Measurements from ENCODE around the gene CCDC92B. TPM values are rescaled to one million over a fixed set of nuclear protein-coding genes. Genes with fewer than 3 reads are reported as not detected.

Gene CCDC92B
- total RNA-seq, 1 donor from 2014 or later = 0.27 TPM

GRCh38 chr17:2780256-2780655 lies 30.8 kb upstream of the CCDC92B start:
- intact Hi-C loops (cut with DNase I) = no loop called here
- DNase-seq (ENCODE audit: low spot score) (no peak), ATAC-seq (no peak)

GRCh38 chr17:2779545-2779944 lies 30.1 kb upstream of the CCDC92B start:
- intact Hi-C loops (cut with DNase I) = no loop called here
- no peak for ATAC-seq
- no peak for DNase-seq (ENCODE audit: low spot score)

DNA sequence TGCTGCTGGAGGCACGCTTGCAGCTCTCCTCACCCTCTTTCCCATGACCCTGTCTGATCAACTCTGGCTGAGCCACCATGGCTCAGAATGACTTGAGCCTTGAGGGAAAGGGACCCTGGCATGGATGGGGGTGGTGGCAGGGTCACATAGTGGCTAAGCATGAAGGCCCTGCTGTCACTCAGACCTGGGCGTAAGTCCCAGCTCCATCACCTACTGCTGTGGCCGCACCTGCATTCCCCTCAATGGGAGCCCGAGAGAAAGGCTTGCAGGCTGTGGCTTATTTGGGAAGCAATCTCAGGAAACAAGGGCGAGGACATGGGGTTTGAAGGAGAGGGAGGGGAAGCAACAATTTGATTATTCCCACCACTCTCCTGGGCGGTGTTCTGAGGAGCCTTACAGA lies 29.0 kb upstream of the CCDC92B start:
- intact Hi-C loops (cut with DNase I) = no loop called here
- no peak for DNase-seq (ENCODE audit: low spot score)
- ATAC-seq = no peak

DNA sequence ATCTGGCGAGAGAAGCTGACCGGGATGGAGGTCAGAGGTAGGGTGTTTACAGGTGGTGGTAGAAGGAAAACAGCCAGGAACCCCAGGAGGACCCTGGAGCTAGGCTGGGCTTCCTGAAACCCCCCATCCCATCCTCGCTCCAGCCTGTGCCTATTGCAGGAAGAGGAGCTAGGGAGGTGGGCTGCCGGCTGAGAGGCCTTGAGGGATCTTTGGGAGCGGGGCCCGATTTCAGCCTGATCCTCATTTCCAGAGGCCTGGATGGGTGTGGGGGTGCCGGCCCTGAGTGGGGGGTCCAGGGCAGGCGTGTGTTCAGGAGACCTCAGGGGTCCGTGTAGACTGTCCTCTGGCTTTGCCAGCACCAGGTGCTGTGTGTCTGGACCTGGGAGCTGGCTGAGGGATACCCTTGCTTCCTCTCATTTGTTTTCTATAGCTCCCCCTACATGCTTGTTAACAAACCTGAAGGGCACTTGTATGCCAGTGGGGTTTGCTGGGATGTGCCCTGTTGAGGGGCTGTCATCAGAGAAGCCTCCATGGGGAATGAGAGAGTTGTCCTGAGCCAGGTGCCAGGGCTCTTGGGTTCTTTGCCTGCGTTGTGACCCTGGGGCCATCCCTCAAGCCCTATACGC lies 27.9 kb upstream of the CCDC92B start:
- DNase-seq (ENCODE audit: low spot score) = no peak
- intact Hi-C loops (cut with DNase I) = no loop called here
- no peak for ATAC-seq

GRCh38 chr17:2776589-2777241 lies 27.3 kb upstream of the CCDC92B start:
- DNase-seq (ENCODE audit: low spot score) = no peak
- intact Hi-C loops (cut with DNase I) = no loop called here
- ATAC-seq = no peak

- ATAC-seq = no peak
Observed at GRCh38 chr17:2775206-2775605, 25.8 kb upstream of the CCDC92B start.

DNA sequence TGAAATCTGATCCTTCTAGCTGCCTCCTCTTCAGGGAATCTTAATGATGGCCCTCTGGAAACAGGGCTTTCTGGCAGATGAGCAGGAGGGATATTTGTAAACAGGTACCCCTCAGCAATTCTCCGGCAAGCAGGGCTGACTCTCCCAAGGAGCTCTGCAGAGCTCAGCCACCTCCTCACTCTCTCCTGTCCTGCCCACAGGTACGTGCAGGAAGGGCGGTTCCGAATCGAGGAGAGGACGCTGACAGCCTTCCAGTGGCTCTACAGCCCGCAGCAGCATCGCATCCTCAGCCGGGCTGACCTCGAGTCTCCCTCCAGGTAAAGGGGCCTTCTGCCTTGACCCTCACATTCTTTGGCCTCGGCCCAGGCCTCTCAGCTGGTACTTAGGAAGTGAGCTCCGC lies 20.7 kb upstream of the CCDC92B start:
- ATAC-seq = no peak
- intact Hi-C loops (cut with DNase I) = no loop called here
- no peak for DNase-seq (ENCODE audit: low spot score)

More at GRCh38 chr17:2775206-2775605, 25.8 kb upstream of the CCDC92B start:
- DNase-seq (ENCODE audit: low spot score) = no peak
- intact Hi-C loops (cut with DNase I) = no loop called here

- ATAC-seq (no peak), DNase-seq (ENCODE audit: low spot score) (no peak)
- intact Hi-C loops (cut with DNase I) = no loop called here
Observed at GRCh38 chr17:2758870-2759269, 9.4 kb upstream of the CCDC92B start.

- no peak for DNase-seq (ENCODE audit: low spot score)
- intact Hi-C loops (cut with DNase I) = no loop called here
- ATAC-seq = no peak
Observed at GRCh38 chr17:2755891-2756724, 6.7 kb upstream of the CCDC92B start.

DNA sequence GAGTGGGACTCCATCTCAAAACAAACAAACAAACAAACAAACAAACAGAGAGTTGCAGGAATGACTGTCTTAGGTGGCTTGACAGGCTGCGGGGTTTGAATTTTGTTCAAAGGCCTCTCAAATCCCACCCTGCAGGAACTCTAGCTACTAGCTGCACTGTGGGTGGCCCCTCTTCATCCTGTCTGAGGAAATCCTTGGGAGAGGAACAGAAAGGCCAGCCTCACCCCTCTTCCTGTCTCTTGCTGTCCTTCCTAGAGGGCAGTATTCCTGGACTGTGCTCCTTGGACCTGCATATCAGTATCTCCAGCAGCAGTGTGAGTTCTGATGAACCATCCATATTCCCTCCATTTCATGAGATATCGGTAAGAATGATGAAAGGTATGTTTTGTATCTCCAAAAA lies 2.0 kb upstream of the CCDC92B start:
- DNase-seq (ENCODE audit: low spot score) (no peak), ATAC-seq (no peak)
- intact Hi-C loops (cut with DNase I) = no loop called here

DNA sequence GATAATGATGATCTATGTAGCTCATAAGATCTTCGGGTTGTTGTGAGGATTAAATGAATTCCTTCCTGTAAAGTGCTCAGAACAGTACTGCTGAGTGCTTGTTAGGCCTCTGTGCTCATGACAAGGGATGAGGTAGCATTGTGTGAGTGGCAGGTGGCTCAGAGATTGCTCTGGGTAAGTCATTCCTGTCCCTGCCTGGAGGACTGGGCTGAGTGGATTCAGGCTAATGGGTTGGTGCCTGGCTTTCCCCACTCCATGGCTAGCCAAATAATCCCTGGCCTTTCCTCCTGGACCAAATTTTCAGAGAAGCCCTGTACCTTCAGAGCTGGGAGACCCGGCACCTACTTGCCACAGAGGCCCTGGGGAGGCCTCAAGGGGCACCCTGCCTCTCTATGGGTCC lies 1.3 kb upstream of the CCDC92B start:
- ATAC-seq = no peak
- intact Hi-C loops (cut with DNase I) = no loop called here

GRCh38 chr17:2749784-2750181 lies 331 bp upstream of the CCDC92B start:
- intact Hi-C loops (cut with DNase I) = no loop called here
- ATAC-seq (peak; percentile 91), DNase-seq (ENCODE audit: low spot score) (peak; percentile 84)

More for the DNA sequence above, 1.3 kb upstream of the CCDC92B start:
- DNase-seq (ENCODE audit: low spot score) = no peak

DNA sequence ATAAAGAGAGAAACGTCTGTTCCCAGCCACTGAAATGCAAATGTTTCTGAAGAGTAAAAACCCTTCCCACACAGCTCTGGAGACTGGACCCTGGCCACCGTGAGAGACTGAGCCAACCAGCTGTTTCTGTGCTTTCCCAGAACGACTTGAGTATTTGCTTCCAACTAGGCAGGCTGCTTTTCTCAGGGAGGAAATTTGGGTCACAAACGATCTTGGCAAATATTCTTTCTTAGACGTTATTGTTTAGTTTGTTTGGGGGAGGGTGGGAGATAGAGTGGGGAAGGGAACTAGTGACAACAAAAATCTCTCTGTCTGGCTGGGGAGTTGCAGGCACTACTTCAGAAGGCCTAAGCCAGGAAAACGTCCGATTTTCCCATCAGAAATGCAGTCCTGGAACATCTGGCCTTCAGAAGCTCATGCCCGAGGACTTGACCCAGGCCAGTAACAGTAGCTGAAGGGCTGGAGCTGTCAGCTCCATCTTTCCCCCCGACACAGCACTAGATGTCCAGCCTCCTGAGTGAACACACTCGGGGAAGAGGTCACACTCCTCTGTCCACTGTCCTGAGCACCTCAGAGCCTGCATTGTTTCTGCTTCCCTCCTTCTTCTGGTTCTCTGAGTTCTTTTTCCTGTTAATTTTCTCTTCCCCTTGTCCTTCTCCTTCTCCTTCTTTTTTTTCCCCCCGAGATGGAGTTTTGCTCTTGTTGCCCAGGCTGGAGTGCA lies 4.0 kb downstream of the CCDC92B start:
- ATAC-seq (no peak), DNase-seq (ENCODE audit: low spot score) (no peak)
- intact Hi-C loops (cut with DNase I) = no loop called here

- ATAC-seq (no peak), DNase-seq (ENCODE audit: low spot score) (no peak)
- intact Hi-C loops (cut with DNase I) = no loop called here
Observed at GRCh38 chr17:2737693-2738092, 11.8 kb downstream of the CCDC92B start.

GRCh38 chr17:2736956-2737355 lies 12.5 kb downstream of the CCDC92B start:
- ATAC-seq (no peak), DNase-seq (ENCODE audit: low spot score) (no peak)
- intact Hi-C loops (cut with DNase I) = no loop called here

- ATAC-seq (no peak), DNase-seq (ENCODE audit: low spot score) (no peak)
- intact Hi-C loops (cut with DNase I) = no loop called here
Observed at GRCh38 chr17:2735896-2736295, 13.6 kb downstream of the CCDC92B start.

GRCh38 chr17:2734939-2735338 lies 14.5 kb downstream of the CCDC92B start:
- intact Hi-C loops (cut with DNase I) = no loop called here
- ATAC-seq = no peak
- DNase-seq (ENCODE audit: low spot score) = no peak

DNA sequence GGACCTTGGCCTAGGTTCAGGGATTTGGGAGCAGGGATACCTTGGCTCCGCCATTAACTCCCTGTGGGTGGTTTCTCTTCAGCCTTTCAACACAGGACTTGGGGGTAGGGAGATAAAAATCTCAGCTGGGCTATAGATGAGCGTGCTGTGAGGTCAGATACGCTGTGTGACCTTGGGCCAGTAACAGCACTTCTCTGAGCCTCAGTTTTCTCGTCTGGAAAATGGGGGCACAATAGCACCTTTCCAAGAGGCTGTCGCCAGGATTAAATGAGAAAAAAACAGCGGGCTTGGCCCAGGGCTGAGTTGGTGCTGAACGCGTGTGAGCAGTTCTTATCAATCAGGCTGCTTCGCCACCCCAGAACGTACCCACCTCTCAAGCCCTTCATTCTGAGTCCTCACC lies 17.6 kb downstream of the CCDC92B start:
- intact Hi-C loops (cut with DNase I) = no loop called here
- ATAC-seq = no peak
- DNase-seq (ENCODE audit: low spot score) = no peak

GRCh38 chr17:2730764-2731353 lies 18.6 kb downstream of the CCDC92B start:
- ATAC-seq = no peak
- DNase-seq (ENCODE audit: low spot score) = no peak
- intact Hi-C loops (cut with DNase I) = no loop called here

Data from sciatic nerve (tissue), 2 donors.